SK-N-SH treated with all-trans-retinoic acid at 6 μM for 48 hours (cell line): Measurements from ENCODE around the gene OR2F2.

ENCODE experiments used
- ATAC-seq: fragments of 200-7000 bp; cut with Tn5 transposase; 3 replicates; pipeline ENCODE4 v1.9.1; 2020; ENCODE audit warnings: mild to moderate bottlenecking, moderate library complexity
- ARNTL ChIP-seq: fragments of 450-650 bp; formaldehyde crosslinking; IDR thresholded peaks from 2 replicates; pipeline ENCODE4 v1.5.0; 2020; ENCODE audit warnings: low read depth, mild to moderate bottlenecking, moderate library complexity, borderline replicate concordance
- BACH2 ChIP-seq: fragments of 250-450 bp; sonication (Bioruptor Pico); IDR thresholded peaks from 2 replicates; pipeline ENCODE4 v1.9.0; 2021; ENCODE audit warnings: mild to moderate bottlenecking, borderline replicate concordance
- CREB5 ChIP-seq: fragments of 250-450 bp; sonication (Bioruptor Pico); IDR thresholded peaks from 2 replicates; pipeline ENCODE4 v1.5.1; 2020; ENCODE audit warnings: low read depth, mild to moderate bottlenecking, moderate library complexity
- CSDC2 ChIP-seq: fragments of 250-450 bp; sonication (Bioruptor Pico); IDR thresholded peaks from 2 replicates; pipeline ENCODE4 v1.5.0; 2020; ENCODE audit warnings: mild to moderate bottlenecking, moderate library complexity
- CSRNP3 ChIP-seq: fragments of 250-450 bp; sonication (Bioruptor Pico); IDR thresholded peaks from 2 replicates; pipeline ENCODE4 v1.5.1; 2021; ENCODE audit warnings: mild to moderate bottlenecking, moderate library complexity
- ESRRG ChIP-seq: fragments of 250-450 bp; sonication (Bioruptor Pico); IDR thresholded peaks from 2 replicates; pipeline ENCODE4 v1.6.1; 2021; ENCODE audit warnings: mild to moderate bottlenecking
- GLIS3 ChIP-seq: fragments of 250-450 bp; sonication (Bioruptor Pico); IDR thresholded peaks from 2 replicates; pipeline ENCODE4 v1.5.0; 2020; ENCODE audit warnings: mild to moderate bottlenecking, moderate library complexity
- ISL1 ChIP-seq: fragments of 250-450 bp; sonication (Bioruptor Pico); IDR thresholded peaks from 2 replicates; pipeline ENCODE4 v2.1.2; 2022; ENCODE audit warnings: mild to moderate bottlenecking, moderate library complexity
- OSR1 ChIP-seq: fragments of 250-450 bp; sonication (Bioruptor Pico); IDR thresholded peaks from 2 replicates; pipeline ENCODE4 v1.8.0; 2022; ENCODE audit warnings: moderate library complexity, mild to moderate bottlenecking, inconsistent platforms
- PATZ1 ChIP-seq: fragments of 250-450 bp; sonication (Bioruptor Pico); IDR thresholded peaks from 2 replicates; pipeline ENCODE4 v1.8.0; 2020; ENCODE audit warnings: mild to moderate bottlenecking, moderate library complexity, borderline replicate concordance
- PPARA ChIP-seq: fragments of 250-450 bp; sonication (Bioruptor Pico); IDR thresholded peaks from 2 replicates; pipeline ENCODE4 v1.5.0; 2020; ENCODE audit warnings: mild to moderate bottlenecking, borderline replicate concordance
- RARB ChIP-seq: fragments of 250-450 bp; sonication (Bioruptor Pico); IDR thresholded peaks from 2 replicates; pipeline ENCODE4 v1.8.0; 2021; ENCODE audit warnings: mild to moderate bottlenecking, moderate library complexity
- SNAI2 ChIP-seq: fragments of 250-450 bp; sonication (Bioruptor Pico); IDR thresholded peaks from 2 replicates; pipeline ENCODE4 v1.5.0; 2020; ENCODE audit warnings: mild to moderate bottlenecking, moderate library complexity
- TCF4 ChIP-seq: fragments of 250-450 bp; sonication (Bioruptor Pico); IDR thresholded peaks from 2 replicates; pipeline ENCODE4 v1.8.0; 2021; ENCODE audit warnings: mild to moderate bottlenecking, moderate library complexity, borderline replicate concordance
- TOX ChIP-seq: fragments of 250-450 bp; sonication (Bioruptor Pico); IDR thresholded peaks from 2 replicates; pipeline ENCODE4 v1.8.0; 2021; ENCODE audit warnings: mild to moderate bottlenecking, moderate library complexity, borderline replicate concordance
- TSHZ2 ChIP-seq: fragments of 250-450 bp; sonication (Bioruptor Pico); IDR thresholded peaks from 2 replicates; pipeline ENCODE4 v1.5.0; 2020; ENCODE audit warnings: mild to moderate bottlenecking, moderate library complexity
- ZC3H10 ChIP-seq: fragments of 250-450 bp; sonication (Bioruptor Pico); IDR thresholded peaks from 2 replicates; pipeline ENCODE4 v1.5.1; 2021; ENCODE audit warnings: mild to moderate bottlenecking, moderate library complexity
- ZFP30 ChIP-seq: fragments of 450-650 bp; formaldehyde crosslinking; IDR thresholded peaks from 2 replicates; pipeline ENCODE4 v1.5.0; 2022; ENCODE audit warnings: mild to moderate bottlenecking, moderate library complexity
- ZNF565 ChIP-seq: fragments of 450-650 bp; formaldehyde crosslinking; conservative IDR thresholded peaks from 2 replicates; pipeline ENCODE4 v1.5.0; 2020; ENCODE audit warnings: low read depth, mild to moderate bottlenecking, moderate library complexity
- ZNF70 ChIP-seq: fragments of 450-650 bp; formaldehyde crosslinking; IDR thresholded peaks from 2 replicates; pipeline ENCODE4 v1.5.0; 2020; ENCODE audit warnings: mild to moderate bottlenecking, moderate library complexity
- ZNF8 ChIP-seq: fragments of 450-650 bp; formaldehyde crosslinking; IDR thresholded peaks from 2 replicates; pipeline ENCODE4 v1.5.0; 2020; ENCODE audit warnings: mild to moderate bottlenecking, moderate library complexity

Gene OR2F2

GRCh38 chr7:143901668-143902331 is 33.2 kb upstream of the OR2F2 start, which contains the start of gene TCAF1:
TCAF1 (minus strand) TSS chr7:143902176; CDS start chr7:143876608, 25,568 bp downstream.
- ATAC-seq, result peak; percentile 95
- TF ChIP-seq ZNF8 (no peak), ESRRG (no peak), SNAI2 (CRISPR knock-in tag) (no peak), PATZ1 (CRISPR knock-in tag) (peak; percentile 93; the same call in 1 of the 2 replicates), GLIS3 (no peak), TSHZ2 (no peak), TOX (CRISPR knock-in tag) (no peak), ZC3H10 (CRISPR knock-in tag) (no peak), ZNF70 (CRISPR knock-in tag) (no peak)

- ATAC-seq, result no peak
- no peak for TF ChIP-seq ZC3H10 (CRISPR knock-in tag)
- TF ChIP-seq ZFP30 (CRISPR knock-in tag), result no peak
- no peak for TF ChIP-seq CSDC2 (CRISPR knock-in tag)
- no peak for TF ChIP-seq CREB5 (CRISPR knock-in tag)
- no peak for TF ChIP-seq PATZ1 (CRISPR knock-in tag)
- TF ChIP-seq TOX (CRISPR knock-in tag), result no peak
- no peak for TF ChIP-seq TCF4 (CRISPR knock-in tag)
- TF ChIP-seq PPARA, result no peak
- no peak for TF ChIP-seq ZNF8
- TF ChIP-seq ZNF565 (CRISPR knock-in tag), result no peak
- no peak for TF ChIP-seq BACH2
- no peak for TF ChIP-seq CSRNP3 (CRISPR knock-in tag)
- no peak for TF ChIP-seq GLIS3
Measured at GRCh38 chr7:143902332-143902899, 32.6 kb upstream of the OR2F2 start.

- ATAC-seq, result no peak
Measured at GRCh38 chr7:143905509-143905908, 29.5 kb upstream of the OR2F2 start.

More at GRCh38 chr7:143905509-143905908, 29.5 kb upstream of the OR2F2 start:
- TF ChIP-seq ISL1 (no peak), ZFP30 (CRISPR knock-in tag) (no peak), ZC3H10 (CRISPR knock-in tag) (no peak), SNAI2 (CRISPR knock-in tag) (no peak), PPARA (no peak), TSHZ2 (no peak), ARNTL (CRISPR knock-in tag) (no peak), ZNF8 (no peak), OSR1 (CRISPR knock-in tag) (no peak), ZNF565 (CRISPR knock-in tag) (no peak), ZNF70 (CRISPR knock-in tag) (no peak), TOX (CRISPR knock-in tag) (no peak), RARB (CRISPR knock-in tag) (no peak), GLIS3 (no peak), BACH2 (no peak)
